HUES64 (cell line): ENCODE results near the gene FOXP1.

ENCODE experiments used
- H3K27ac ChIP-seq: 2 replicates; pipeline ENCODE4 v1.7.0; 2013; ENCODE audit warnings: low read depth, low read length, inconsistent platforms
- H3K27me3 ChIP-seq: 2 replicates; pipeline ENCODE4 v1.6.1; 2013; ENCODE audit warnings: mild to moderate bottlenecking, low read length; ENCODE audit not compliant: insufficient read depth
- H3K36me3 ChIP-seq: 2 replicates; pipeline ENCODE4 v1.6.1; 2013; ENCODE audit warnings: mild to moderate bottlenecking, low read length; ENCODE audit not compliant: insufficient read depth
- H3K4me1 ChIP-seq: 2 replicates; pipeline ENCODE4 v1.6.1; 2013; ENCODE audit warnings: mild to moderate bottlenecking, low read length, moderate library complexity; ENCODE audit not compliant: insufficient read depth
- H3K4me3 ChIP-seq: 2 replicates; pipeline ENCODE4 v1.5.1; 2013; ENCODE audit warnings: mild to moderate bottlenecking, low read length, moderate library complexity
- H3K9ac ChIP-seq: 2 replicates; pipeline ENCODE4 v1.6.1; 2013; ENCODE audit warnings: mild to moderate bottlenecking, low read depth, low read length
- H3K9me3 ChIP-seq: 2 replicates; pipeline ENCODE4 v1.6.1; 2013; ENCODE audit warnings: low read depth, low read length; ENCODE audit not compliant: insufficient read depth
- WGBS: fragments of 150-250, 120-280 bp; methylation state at CpG from one replicate; pipeline ENCODE4 v1.1.7; 2013; ENCODE audit warnings: missing lambda C conversion rate; 5-methylcytosine and 5-hydroxymethylcytosine counted together

FOXP1 gene

GRCh38 chr3:71072287-71072686 is 511.2 kb downstream of the FOXP1 start:
- H3K36me3 ChIP-seq, result no peaks in the 10 kb centered on the region
- H3K4me3 ChIP-seq, result no peak overlapping the region
- no peaks in the 10 kb centered on the region for H3K9me3 ChIP-seq
- H3K27me3 ChIP-seq, result no peaks in the 10 kb centered on the region
- H3K4me1 ChIP-seq, result peaks cover 31% of the 10 kb centered on the region
- 84% methylated on average over 2 of the region's 2 CpGs for WGBS
- H3K9ac ChIP-seq, result no peak overlapping the region
- no peak overlapping the region for H3K27ac ChIP-seq

- peaks cover 46% of the 10 kb centered on the region for H3K4me1 ChIP-seq
- H3K27ac ChIP-seq, result peak overlapping the region; percentile 45; the same call in 1 of the 2 replicates
- no peaks in the 10 kb centered on the region for H3K27me3 ChIP-seq
- no peaks in the 10 kb centered on the region for H3K36me3 ChIP-seq
- 87% methylated on average over 20 of the region's 20 CpGs for WGBS
- no peaks in the 10 kb centered on the region for H3K9me3 ChIP-seq
- no peak overlapping the region for H3K4me3 ChIP-seq
- H3K9ac ChIP-seq, result no peak overlapping the region
Observed at GRCh38 chr3:71070497-71071463, 512.7 kb downstream of the FOXP1 start.

GRCh38 chr3:71069797-71070196 is 513.7 kb downstream of the FOXP1 start:
- H3K9me3 ChIP-seq, result no peaks in the 10 kb centered on the region
- peaks cover 49% of the 10 kb centered on the region for H3K4me1 ChIP-seq
- H3K9ac ChIP-seq, result no peak overlapping the region
- no peaks in the 10 kb centered on the region; the same call in none of the 2 replicates for H3K27me3 ChIP-seq
- WGBS, result 71% methylated on average over 4 of the region's 4 CpGs
- H3K27ac ChIP-seq, result no peak overlapping the region
- H3K4me3 ChIP-seq, result no peak overlapping the region
- no peaks in the 10 kb centered on the region for H3K36me3 ChIP-seq

- Histone ChIP-seq H3K9ac (no peak overlapping the region), H3K4me3 (no peak overlapping the region), H3K27ac (no peak overlapping the region)
Observed at GRCh38 chr3:71067977-71068654, 515.4 kb downstream of the FOXP1 start.

GRCh38 chr3:71066849-71067261 is 516.7 kb downstream of the FOXP1 start:
- Histone ChIP-seq H3K9ac (no peak overlapping the region), H3K27ac (no peak overlapping the region), H3K27me3 (peaks cover 18% of the 10 kb centered on the region), H3K4me3 (peak overlapping the region; percentile 64), H3K4me1 (peaks cover 71% of the 10 kb centered on the region), H3K9me3 (no peaks in the 10 kb centered on the region), H3K36me3 (no peaks in the 10 kb centered on the region)
- 34% methylated on average over 3 of the region's 3 CpGs for WGBS

More at GRCh38 chr3:71067977-71068654, 515.4 kb downstream of the FOXP1 start:
- H3K4me1 ChIP-seq, result peaks cover 59% of the 10 kb centered on the region
- 68% methylated on average over 4 of the region's 6 CpGs for WGBS
- no peaks in the 10 kb centered on the region for H3K9me3 ChIP-seq
- no peaks in the 10 kb centered on the region for H3K36me3 ChIP-seq
- H3K27me3 ChIP-seq, result peaks cover 11% of the 10 kb centered on the region

GRCh38 chr3:71066356-71066755 is 517.2 kb downstream of the FOXP1 start:
- H3K9me3 ChIP-seq, result no peaks in the 10 kb centered on the region
- H3K27me3 ChIP-seq, result peaks cover 18% of the 10 kb centered on the region
- peaks cover 76% of the 10 kb centered on the region for H3K4me1 ChIP-seq
- 9% methylated on average over 5 of the region's 6 CpGs for WGBS
- no peak overlapping the region for H3K9ac ChIP-seq
- no peaks in the 10 kb centered on the region for H3K36me3 ChIP-seq
- H3K27ac ChIP-seq, result no peak overlapping the region
- peak overlapping the region; percentile 64 for H3K4me3 ChIP-seq

- H3K9me3 ChIP-seq, result no peaks in the 10 kb centered on the region
- WGBS, result 5% methylated on average over 4 of the region's 4 CpGs
- H3K4me1 ChIP-seq, result peaks cover 77% of the 10 kb centered on the region
- peak overlapping the region; percentile 59; the same call in 1 of the 2 replicates for H3K27ac ChIP-seq
- peak overlapping the region; percentile 53; the same call in 1 of the 2 replicates for H3K9ac ChIP-seq
- peaks cover 18% of the 10 kb centered on the region for H3K27me3 ChIP-seq
- H3K4me3 ChIP-seq, result peak overlapping the region; percentile 64
- H3K36me3 ChIP-seq, result no peaks in the 10 kb centered on the region
Observed at GRCh38 chr3:71065764-71066013, 517.8 kb downstream of the FOXP1 start.

- peaks cover 78% of the 10 kb centered on the region for H3K4me1 ChIP-seq
- under 1% methylated on average over 84 of the region's 85 CpGs for WGBS
- peaks cover 18% of the 10 kb centered on the region for H3K27me3 ChIP-seq
- H3K4me3 ChIP-seq, result peak overlapping the region; percentile 64
- peak overlapping the region; percentile 53 for H3K9ac ChIP-seq
- no peaks in the 10 kb centered on the region for H3K9me3 ChIP-seq
- H3K27ac ChIP-seq, result peak overlapping the region; percentile 59; the same call in 1 of the 2 replicates
- no peaks in the 10 kb centered on the region for H3K36me3 ChIP-seq
Observed at GRCh38 chr3:71064956-71065763, 518.4 kb downstream of the FOXP1 start.

GRCh38 chr3:71064291-71064955 is 519.1 kb downstream of the FOXP1 start:
- peak overlapping the region; percentile 40; the same call in 1 of the 2 replicates for H3K9ac ChIP-seq
- under 1% methylated on average over 45 of the region's 46 CpGs for WGBS
- peaks cover 18% of the 10 kb centered on the region for H3K27me3 ChIP-seq
- peaks cover 78% of the 10 kb centered on the region for H3K4me1 ChIP-seq
- no peak overlapping the region for H3K27ac ChIP-seq
- no peaks in the 10 kb centered on the region for H3K36me3 ChIP-seq
- H3K9me3 ChIP-seq, result no peaks in the 10 kb centered on the region
- H3K4me3 ChIP-seq, result peak overlapping the region; percentile 64

GRCh38 chr3:71063773-71064290 is 519.7 kb downstream of the FOXP1 start:
- Histone ChIP-seq H3K27ac (no peak overlapping the region), H3K9me3 (no peaks in the 10 kb centered on the region), H3K4me1 (peaks cover 82% of the 10 kb centered on the region), H3K27me3 (peaks cover 18% of the 10 kb centered on the region), H3K9ac (peak overlapping the region; percentile 40; the same call in 1 of the 2 replicates), H3K36me3 (no peaks in the 10 kb centered on the region), H3K4me3 (peak overlapping the region; percentile 64)
- WGBS, result under 1% methylated on average over 13 of the region's 13 CpGs
